NCI-H1930 (cell line): Measurements from ENCODE around the gene A2ML1.
A peak's percentile ranks its signal among the peaks of the same experiment; 100 is the strongest.
"Not testable (repeated sequence)": the region's sequence is repeated elsewhere in the genome, so short reads cannot be mapped to it uniquely, and the experiment has no call there.

Experiments
- DNase-seq, 2 experiments: peaks; one replicate each; lab custom pipeline; 2025; lab: John Stamatoyannopoulos, UW

A2ML1 gene

DNA sequence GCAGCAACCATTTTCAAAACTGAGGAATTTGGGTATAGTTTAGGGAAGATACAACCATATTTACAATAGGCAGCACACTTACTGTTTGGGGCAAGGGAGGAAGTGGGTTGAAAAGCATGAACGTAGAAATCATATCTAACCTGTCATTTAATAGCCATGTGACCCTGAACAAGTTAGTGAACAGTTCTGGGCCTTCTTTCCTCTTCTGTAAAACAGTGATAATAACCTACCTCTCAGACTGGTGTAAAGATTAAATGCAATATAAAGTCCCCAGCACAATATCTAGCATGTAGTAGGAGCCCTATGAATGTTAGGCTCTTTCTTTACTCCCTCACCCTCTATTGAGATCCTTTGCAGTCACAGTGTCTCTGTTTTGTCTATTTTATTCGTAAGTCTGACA lies 33.5 kb downstream of the A2ML1 start:
- no peak for DNase-seq

DNA sequence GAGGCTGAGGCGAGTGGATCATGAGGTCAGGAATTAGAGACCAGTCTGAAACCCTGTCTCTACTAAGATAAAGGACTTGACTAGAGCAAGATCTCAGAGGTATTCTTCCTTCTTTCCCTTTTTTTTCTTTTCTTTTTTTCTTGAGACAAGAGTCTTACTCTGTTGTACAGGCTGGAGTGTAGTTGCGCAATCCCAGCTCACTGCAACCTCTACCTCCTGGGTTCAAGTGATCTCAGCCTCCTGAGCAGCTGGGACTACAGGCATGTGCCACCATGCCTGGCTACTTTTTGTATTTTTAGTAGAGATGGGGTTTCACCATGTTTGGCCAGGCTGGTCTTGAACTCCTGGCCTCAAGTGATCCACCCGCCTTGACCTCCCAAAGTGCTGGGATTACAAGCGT lies 37.0 kb downstream of the A2ML1 start:
- DNase-seq = not testable (repeated sequence)

DNA sequence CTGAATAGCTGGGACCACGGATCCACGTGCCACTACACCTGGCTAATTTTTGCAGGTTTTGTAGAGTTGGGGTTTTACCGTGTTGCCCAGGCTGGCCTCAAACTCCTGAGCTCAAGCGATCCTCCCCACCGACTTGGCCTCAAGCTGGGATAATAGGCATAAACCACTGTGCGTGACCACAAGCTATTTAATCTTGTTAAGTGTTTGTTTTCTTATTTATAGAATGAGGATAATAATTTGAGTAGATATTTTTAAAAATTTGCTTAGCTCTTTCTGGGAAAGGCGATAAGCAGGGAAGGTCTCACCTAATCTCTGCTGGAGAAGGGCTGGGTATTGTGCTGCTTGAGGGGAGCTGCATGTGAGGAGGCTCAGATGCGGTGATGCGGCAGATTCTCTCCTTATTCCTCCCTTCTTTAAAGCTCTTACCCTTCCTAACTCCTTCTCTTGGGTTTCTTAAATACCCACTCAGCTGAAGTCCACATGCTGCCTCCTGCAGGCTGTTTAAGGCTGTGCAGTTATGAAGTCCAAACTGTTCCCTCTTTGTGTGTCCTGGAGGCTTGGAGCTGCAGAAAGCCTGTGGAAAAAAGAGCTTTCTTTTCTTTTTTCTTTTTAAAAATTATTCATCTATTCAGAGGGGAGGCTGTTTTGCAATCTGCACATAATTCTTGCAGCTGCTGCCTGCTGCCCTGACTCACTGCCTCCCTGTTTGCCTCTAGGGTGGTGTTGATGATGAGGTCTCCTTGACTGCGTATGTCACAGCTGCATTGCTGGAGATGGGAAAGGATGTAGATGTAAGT lies 37.9 kb downstream of the A2ML1 start:
- DNase-seq = peak in 1 of 2 experiments; percentile 8

DNA sequence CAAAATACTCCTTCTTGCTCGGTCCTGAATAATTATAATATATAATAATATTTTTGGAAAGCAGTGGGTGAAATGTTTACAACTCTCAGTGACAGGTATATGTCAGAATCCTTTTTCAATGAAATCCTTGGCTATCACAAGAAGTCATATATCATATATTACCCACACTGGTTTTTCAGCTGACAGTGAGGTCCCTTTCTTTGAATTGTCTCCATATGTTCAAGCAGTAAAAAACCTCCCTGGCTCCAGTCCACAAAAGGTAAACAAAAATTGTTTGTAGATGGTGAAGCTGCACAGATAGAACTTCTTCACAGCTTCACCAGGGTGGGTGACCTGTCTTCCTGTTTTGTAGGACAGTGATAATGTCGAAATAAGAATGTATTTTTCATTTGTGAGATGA lies 44.0 kb downstream of the A2ML1 start:
- no peak for DNase-seq

DNA sequence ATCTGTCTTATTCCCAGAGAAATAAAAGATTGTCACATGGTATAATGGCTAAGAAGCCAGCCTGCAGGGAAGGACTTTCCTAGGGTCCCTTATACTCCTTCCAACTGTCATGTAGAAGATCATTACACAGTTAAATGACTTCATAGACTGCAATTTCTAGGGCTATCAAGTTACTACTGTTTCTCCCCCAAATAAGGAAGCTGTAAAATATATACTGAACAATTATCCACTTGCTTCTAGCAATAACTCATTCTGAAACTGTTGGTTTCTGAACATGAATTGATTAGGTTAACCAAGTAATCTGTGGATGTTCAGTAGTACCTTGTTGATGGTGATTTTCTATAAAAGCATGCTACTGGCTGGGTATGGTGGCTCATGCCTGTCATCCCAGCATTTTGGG lies 44.6 kb downstream of the A2ML1 start:
- no peak for DNase-seq

DNA sequence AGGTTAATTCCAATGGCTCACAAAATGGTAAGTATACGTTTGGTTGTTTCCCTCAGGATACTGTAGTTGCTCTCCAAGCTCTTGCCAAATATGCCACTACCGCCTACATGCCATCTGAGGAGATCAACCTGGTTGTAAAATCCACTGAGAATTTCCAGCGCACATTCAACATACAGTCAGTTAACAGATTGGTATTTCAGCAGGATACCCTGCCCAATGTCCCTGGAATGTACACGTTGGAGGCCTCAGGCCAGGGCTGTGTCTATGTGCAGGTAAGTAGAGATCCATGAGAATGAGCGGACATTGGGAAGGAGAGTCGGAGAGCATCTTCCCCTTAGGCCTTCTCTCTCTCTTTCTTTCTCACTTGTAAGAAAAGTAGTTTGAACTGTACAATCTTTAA lies 45.4 kb downstream of the A2ML1 start:
- no peak for DNase-seq

DNA sequence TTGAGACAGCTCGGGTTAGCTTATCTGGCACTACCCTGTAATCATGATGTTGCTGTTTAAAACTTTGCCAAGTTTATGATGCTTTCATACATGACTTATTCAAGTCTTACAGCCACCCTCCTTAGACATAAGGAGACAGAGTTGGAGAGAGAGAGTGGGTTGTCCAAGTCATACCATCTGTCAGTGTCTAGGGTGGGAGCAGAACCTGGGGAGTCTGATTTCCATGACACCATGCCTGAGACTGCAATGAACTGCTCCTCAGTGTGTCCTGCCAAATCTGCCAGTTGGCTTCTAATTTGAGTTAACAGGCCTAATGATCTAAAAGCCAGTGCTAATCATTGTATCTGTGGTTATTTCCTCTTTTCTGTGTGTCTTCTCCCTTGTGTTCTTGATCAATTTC lies 48.2 kb downstream of the A2ML1 start:
- no peak for DNase-seq

DNA sequence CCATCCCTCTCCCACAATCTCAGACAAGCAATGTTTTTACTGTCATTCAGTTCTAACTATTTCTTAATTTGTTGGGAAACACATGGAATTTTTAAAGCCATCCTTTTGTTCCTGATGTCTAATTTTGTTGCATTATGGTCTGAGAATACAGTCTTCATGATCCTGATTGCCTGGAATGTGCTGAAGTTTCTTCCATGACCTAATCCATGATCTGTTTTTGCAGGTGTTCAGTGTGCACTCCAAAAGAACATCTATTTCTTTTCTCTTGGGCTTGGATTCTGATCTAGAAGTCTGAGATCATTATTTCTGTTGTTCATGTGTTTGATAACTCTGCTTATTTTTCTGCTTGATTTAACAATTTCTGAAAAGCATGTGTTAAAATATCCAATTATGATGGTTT lies 48.6 kb downstream of the A2ML1 start:
- DNase-seq = no peak

DNA sequence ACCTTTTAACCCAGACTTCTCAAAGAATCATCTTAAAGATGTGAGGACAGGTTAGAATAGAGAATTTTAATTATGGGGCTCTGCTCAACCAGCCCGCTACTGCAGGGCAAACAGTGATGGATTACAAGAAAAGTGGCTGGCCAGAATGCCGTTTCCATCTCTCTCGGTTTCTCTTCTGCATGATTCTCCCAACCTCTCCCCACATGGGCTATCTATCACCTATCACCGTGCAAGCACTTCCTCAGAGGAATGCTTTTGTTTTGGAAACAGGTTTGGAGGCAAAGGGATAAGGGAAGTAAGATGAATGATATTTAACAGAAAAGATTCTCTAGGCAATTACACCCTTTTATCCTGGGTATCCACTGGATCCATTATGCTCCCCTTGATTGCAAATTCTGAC lies 54.5 kb downstream of the A2ML1 start:
- no peak for DNase-seq

DNA sequence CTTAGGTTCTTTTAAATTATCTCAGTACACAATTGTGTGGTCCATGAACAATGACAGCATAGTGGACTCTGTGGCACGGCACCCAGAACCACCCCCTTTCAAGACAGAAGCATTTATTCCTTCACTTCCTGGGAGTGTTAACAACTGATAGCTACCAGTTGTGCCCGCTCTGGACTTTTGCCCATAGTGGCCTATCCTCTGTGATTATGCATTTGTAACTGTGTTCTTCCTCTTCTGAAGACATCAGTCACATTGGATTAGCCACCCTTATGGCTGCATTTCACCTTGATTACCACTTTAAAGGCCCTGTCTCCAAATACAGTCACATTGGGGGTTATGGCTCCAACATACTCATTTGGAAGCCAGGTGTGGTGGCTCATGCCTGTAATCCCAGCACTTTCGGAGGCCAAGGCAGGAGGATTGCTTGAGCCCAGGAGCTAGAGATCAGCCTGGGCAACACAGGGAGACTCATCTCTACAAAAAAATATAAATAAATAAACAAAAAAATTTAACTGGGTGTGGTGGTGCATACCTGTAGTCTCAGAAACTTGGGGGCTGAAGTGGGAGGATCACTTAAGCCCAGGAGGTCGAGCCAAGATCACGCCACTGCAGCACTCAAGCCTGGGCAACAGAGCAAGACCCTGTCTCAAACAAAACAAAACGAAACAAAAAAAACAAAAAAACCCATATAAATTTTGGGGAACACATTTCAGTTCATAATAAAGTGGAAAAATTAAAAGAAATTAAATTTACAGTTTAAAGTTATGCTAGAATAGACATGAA lies 64.3 kb downstream of the A2ML1 start:
- no peak for DNase-seq

DNA sequence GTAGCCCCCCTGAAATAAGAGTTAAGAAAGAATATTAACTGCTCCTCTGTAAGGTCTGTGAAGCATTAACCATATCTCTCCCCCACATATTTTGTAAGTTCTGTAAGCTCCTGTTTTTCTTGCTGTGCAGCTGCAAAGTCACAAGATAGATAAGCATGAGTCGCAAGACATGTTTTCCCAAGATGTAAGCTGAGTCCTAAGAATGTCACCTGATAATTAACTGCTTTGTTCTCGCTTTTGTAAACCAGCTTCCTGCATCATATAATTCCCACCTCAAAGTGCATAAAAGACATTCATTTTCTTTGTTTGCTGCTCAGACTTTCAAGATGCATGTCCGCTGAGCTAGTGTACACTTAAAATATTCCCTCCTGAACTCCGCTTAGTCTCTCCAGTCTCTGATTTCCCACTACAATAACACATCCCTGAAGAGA lies 64.9 kb downstream of the A2ML1 start:
- no peak for DNase-seq

DNA sequence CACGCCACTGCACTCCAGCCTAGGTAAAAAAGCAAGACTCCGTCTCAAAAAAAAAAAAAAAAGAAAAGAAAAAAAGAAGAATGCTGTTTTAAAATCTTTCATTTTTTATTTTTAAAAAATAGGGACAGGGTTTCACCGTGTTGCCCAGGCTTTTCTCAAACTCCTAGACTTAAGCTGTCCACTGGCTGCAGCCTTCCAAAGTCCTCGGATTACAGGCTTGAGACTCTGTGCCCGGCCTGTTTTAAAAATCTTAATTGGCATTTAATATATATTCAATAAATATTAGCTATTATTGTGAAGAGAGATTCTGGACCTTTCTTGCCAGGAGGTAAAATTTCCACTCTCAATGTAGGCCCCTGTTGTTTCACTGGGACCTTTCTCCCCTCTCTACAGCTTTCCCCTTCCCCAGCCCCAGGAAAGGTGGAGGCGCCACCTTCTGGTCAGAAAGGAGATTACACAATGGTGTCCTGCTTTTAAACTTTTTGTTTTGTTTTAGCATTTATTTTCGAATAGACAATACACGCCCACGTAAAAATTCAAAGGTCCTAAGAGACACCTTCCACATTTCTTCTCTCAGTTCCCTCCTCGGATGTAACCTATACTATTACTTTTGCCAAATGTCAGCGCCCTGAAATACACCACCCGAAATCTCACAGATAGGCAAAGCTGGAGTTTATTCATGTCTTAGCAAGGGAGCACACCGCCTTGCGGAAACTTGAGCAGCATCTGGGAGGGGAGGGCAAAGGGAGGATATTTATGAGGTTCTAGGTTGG lies 68.1 kb downstream of the A2ML1 start:
- DNase-seq = peak in 1 of 2 experiments; percentile 8

DNA sequence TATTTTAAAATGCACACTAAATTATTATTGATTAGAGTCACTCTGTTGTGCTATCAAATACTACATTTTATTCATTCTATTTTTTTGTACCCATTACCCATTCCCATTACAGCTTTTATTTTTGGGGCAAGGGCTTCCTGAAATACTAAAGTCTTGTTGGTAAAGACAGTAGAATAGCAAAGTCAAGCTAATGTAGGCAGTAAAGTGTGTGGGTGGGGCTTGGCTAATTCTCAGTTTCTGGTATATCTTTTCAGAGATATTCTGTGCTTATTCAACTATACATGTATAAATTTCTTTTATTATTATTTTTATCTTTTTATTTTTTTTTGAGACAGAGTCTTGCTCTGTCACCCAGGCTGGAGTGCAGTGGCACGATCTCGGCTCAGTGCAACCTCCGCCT lies 69.6 kb downstream of the A2ML1 start:
- no peak for DNase-seq

DNA sequence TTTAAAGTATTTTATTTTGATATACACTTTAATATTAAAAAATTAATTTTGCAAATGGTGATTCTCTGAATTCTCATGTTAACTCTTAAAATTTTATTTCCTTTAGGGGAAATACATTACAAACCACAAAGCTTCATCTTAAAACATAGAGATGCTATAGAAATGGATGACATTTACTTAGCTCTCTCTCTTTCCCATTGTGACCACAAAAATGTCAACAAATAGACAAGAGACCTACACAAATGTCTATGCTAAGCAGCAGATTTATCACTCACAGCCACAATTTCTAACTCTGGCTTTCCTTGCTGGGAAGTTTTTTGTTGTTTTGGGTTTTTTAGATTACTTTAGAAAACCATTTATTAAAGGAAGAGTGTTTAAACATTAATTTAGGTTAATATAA lies 72.0 kb downstream of the A2ML1 start:
- no peak for DNase-seq

DNA sequence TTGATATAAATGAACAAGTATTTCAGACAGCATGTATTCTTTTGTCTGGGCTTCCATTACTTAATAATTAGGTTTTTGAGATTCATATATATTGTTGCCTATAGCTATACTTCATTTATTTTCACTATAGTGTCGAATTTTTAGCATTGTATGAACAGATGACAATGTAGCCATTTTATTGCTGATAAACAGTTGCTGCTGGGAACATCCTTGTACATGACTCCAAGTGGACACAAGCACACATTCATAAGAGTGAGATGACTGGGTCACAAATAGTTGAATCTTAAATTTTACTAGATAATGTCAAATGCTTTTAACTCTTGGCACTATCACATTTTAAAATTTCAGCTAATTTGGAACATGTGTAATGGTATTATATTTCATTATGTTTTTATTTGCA lies 72.6 kb downstream of the A2ML1 start:
- no peak for DNase-seq

DNA sequence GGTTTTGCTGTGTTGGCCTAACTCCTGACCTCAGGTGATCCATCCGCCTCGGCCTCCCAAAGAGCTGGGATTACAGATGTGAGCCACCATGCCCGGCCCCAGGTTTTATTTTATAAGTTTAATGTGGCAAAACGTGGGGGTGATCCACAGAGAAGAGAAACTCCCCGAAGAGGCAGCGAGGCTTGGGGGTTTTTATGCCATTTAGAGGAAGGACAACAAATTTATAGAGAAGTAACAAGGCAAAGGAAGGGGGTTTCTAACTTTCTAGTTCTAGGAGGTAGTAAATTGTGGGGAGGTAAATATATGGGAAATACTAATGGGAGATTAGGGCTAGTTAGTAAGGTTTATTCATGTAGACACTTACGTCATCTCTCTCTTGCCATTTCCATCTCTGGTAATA lies 74.7 kb downstream of the A2ML1 start:
- DNase-seq = no peak

DNA sequence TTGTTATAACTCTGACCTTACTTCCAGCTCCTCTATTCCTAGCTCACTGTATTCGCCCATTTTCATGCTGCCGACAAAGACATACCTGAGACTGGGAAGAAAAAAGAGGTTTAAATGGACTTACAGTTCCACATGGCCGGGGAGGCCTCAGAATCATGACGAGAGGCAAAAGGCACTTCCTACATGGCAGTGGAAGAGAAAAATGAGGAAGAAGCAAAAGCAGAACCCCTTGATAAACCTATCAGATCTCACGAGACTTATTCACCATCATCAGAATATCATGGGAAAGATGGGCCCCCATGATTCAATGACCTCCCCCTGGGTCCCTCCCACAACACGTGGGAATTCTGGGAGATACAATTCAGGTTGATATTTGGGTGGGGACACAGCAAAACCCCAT lies 77.4 kb downstream of the A2ML1 start:
- no peak for DNase-seq

DNA sequence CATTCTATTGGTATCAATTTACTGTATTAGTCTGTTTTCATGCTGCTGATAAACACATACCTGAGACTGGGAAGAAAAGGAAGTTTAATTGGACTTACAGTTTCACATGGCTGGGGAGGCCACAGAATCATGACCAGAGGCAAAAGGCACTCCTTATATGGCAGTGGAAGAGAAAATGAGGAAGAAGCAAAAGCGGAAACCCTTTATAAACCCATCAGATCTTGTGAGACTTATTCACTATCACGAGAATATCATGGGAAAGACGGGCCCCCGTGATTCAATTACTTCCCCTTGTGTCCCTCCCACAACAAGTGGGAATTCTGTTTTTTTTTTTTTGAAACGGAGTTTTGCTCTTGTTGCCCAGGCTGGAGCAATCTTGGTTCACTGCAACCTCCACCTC lies 80.3 kb downstream of the A2ML1 start:
- not testable (repeated sequence) for DNase-seq

DNA sequence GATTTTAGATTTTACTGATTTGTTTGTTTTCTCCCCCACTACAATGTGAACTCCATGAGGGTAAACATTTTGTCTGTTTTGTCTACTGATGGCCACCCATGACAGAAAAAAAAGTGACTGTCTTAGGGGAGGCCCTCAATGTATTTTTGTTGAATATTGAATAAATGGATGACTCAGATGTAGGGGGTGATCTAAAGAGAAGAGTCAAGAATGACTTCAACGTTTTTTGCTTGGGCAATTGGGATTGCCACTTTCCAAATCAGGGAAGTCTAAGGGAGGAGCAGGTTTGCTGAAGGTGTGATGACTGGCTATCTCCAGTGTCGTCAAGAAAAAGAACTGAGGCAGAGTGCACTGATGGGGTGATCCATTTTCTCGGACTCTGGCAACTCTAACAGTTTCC lies 81.2 kb downstream of the A2ML1 start:
- no peak for DNase-seq

DNA sequence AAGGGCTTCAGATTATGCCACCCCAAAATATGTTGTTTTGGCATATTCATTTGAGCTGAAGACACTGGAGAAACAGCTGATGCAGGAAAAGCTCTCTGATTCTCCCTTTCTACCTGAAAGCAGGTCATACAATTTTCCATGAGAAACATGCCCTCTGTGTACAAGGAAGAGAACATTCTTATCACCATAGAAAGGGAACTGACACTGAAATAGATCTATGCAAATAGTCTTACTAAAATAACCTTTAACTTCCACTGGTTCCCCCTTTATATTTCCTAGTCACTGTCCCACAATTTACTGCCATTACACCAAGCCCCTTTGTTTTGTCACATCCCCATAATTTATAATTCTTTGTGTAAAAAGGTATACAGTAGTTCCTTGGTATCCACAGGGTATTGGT lies 82.2 kb downstream of the A2ML1 start:
- no peak for DNase-seq

DNA sequence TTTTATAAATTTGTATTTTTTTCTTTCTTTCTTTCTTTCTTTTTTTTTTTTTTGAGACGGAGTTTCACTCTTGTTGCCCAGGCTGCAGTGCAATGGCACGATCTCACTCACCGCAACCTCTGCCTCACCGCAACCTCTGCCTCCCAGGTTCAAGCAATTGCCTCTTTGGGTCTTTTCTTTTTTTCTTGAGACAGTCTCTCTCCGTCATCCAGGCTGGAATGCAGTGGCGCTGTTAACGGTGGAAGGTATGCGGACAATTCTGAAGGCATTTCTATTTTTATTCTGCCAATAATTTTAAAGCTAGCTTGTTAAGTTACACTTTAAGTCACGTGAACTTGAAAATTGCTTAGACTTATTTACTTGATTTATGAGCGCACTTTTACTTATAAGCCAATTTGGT lies 83.1 kb downstream of the A2ML1 start:
- DNase-seq = no peak

DNA sequence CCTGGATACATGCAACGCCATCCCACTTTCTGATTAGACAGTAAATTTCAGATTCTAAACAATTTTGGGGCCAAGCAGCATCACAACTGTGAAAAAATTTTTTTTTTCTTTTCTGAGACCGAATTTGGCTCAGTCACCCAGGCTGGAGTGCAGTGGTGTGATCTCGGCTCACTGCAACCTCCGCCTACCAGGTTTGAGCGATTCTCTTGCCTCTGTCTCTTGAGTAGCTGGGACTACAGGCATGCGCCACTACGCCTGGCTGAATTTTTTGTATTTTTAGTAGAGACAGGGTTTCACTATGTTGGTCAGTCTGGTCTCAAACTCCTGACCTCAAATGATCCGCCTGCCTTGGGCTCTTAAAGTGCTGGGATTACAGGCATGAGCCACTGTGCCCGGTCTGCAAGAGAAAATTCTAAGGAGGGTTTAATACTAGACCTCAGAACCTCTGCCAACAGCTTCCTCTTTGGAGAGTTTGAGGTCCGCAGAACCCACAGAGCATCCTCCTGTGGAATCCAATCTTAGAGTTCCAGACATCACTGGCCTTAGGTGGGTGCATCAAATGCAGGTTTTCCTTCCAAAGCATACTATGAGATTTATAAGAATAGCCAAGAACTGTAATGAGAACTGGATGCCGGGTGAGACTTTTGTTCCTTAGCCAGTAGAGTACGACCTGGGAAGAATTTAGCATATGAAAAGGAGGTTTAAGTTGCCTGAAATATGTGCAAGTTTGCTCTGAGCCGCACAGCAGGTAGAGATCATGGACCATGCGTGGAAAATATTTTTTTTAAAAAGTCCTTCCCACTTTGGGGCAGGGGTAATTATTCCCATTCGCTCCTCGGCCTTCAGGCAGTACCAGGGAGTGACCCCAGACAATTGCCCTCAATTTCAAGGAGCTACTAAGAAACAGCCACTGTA lies 84.1 kb downstream of the A2ML1 start:
- no peak for DNase-seq
